Activated T-cell treated with anti-CD3 and anti-CD28 coated beads, Interleukin-2, amount 50 U/mL, for 4 hours (primary cell): ENCODE data around the gene GCLC. TPM values are rescaled to one million over a fixed set of nuclear protein-coding genes. Genes with fewer than 3 reads are reported as not detected.

Experiments used
- ATAC-seq, 2 donors: fragments of 200-7000 bp; cut with Tn5 transposase; one replicate each; pipeline ENCODE4 v1.10.0; 2021
- DNase-seq: peaks from one replicate; pipeline ENCODE4 v3.0.0-alpha.2; 2020
- H3K27me3 Mint-ChIP-seq: one replicate; pipeline ENCODE4 v1.8.0; 2021; ENCODE audit warnings: low read depth, mixed read lengths
- H3K36me3 Mint-ChIP-seq: one replicate; pipeline ENCODE4 v1.8.0; 2022; ENCODE audit warnings: mixed read lengths; ENCODE audit not compliant: insufficient read depth
- H3K4me1 Mint-ChIP-seq: one replicate; pipeline ENCODE4 v1.8.0; 2021; ENCODE audit warnings: low read depth, mixed read lengths
- H3K4me3 Mint-ChIP-seq: one replicate; pipeline ENCODE4 v1.8.0; 2021; ENCODE audit warnings: mild to moderate bottlenecking, moderate library complexity, mixed read lengths
- H3K9me3 Mint-ChIP-seq: one replicate; pipeline ENCODE4 v1.8.0; 2021; ENCODE audit warnings: mixed read lengths
- total RNA-seq, 3 donors: library from RNA; stranded (reverse); gene quantifications; one replicate each; pipeline ENCODE4 v1.2.1, GENCODE V29; 2021

GCLC gene
- total RNA-seq, 3 donors from 2014 or later: 31.8 to 36.8 (median 32.2) TPM

DNA sequence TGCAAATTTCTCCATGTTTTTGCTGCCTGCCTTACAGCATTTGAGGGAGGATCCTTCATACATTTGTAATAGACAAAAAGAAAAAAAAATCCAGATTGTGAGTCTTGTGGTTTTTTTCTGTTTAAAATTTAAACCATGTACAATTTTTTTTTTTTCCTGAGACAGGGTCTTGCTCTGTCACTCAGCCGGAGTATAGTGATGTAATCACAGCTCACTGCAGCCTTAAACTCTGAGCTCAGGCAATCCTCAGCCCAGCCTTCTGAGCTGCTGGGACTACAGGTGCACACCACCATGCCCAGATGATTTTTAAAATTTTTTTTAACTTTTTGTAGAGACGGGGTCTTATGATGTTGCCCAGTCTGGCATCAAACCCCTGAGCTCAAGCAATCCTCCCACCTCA is 97.0 kb downstream of the GCLC start:
- Mint-ChIP-seq H3K4me3 (no peak overlapping the region), H3K4me1 (no peaks in the 10 kb centered on the region), H3K9me3 (no peaks in the 10 kb centered on the region), H3K36me3 (no peaks in the 10 kb centered on the region), H3K27me3 (peaks cover 2% of the 10 kb centered on the region)
- DNase-seq (no peak), ATAC-seq (no peak)

Other genes starting within 250 kb of the GCLC start
- gene ELOVL5, start 196.2 kb downstream of the GCLC start, total RNA-seq: 100 to 1,000 TPM in 2 of 3 donors, 10 to 100 TPM in 1; 89.4 to 115 (median 104) TPM
- under 1 TPM; 0.13 to 0.16 (median 0.14) TPM for gene KLHL31, start 120.7 kb upstream of the GCLC start, total RNA-seq
- gene LRRC1, start 249.9 kb upstream of the GCLC start, total RNA-seq: 1 to 10 TPM in 1 of 3 donors, under 1 TPM in 2; 0.78 to 1.9 (median 0.79) TPM